SK-N-SH treated with all-trans-retinoic acid at 6 μM for 48 hours (cell line): ENCODE results near the gene ITPKB.

ENCODE experiments used
- ARNTL ChIP-seq: fragments of 450-650 bp; formaldehyde crosslinking; IDR thresholded peaks from 2 replicates; pipeline ENCODE4 v1.5.0; 2020; ENCODE audit warnings: low read depth, mild to moderate bottlenecking, moderate library complexity, borderline replicate concordance
- BACH2 ChIP-seq: fragments of 250-450 bp; sonication (Bioruptor Pico); IDR thresholded peaks from 2 replicates; pipeline ENCODE4 v1.9.0; 2021; ENCODE audit warnings: mild to moderate bottlenecking, borderline replicate concordance
- OSR1 ChIP-seq: fragments of 250-450 bp; sonication (Bioruptor Pico); IDR thresholded peaks from 2 replicates; pipeline ENCODE4 v1.8.0; 2022; ENCODE audit warnings: moderate library complexity, mild to moderate bottlenecking, inconsistent platforms
- PATZ1 ChIP-seq: fragments of 250-450 bp; sonication (Bioruptor Pico); IDR thresholded peaks from 2 replicates; pipeline ENCODE4 v1.8.0; 2020; ENCODE audit warnings: mild to moderate bottlenecking, moderate library complexity, borderline replicate concordance
- RARB ChIP-seq: fragments of 250-450 bp; sonication (Bioruptor Pico); IDR thresholded peaks from 2 replicates; pipeline ENCODE4 v1.8.0; 2021; ENCODE audit warnings: mild to moderate bottlenecking, moderate library complexity
- TCF4 ChIP-seq: fragments of 250-450 bp; sonication (Bioruptor Pico); IDR thresholded peaks from 2 replicates; pipeline ENCODE4 v1.8.0; 2021; ENCODE audit warnings: mild to moderate bottlenecking, moderate library complexity, borderline replicate concordance
- ZNF8 ChIP-seq: fragments of 450-650 bp; formaldehyde crosslinking; IDR thresholded peaks from 2 replicates; pipeline ENCODE4 v1.5.0; 2020; ENCODE audit warnings: mild to moderate bottlenecking, moderate library complexity
- TF ChIP-seq, protein P1 (sequence below): fragments of 250-450 bp; sonication (Bioruptor Pico); IDR thresholded peaks from 2 replicates; pipeline ENCODE4 v1.5.1; 2020; ENCODE audit warnings: low read depth, mild to moderate bottlenecking, moderate library complexity

GRCh38 chr1:226781937-226782609 is 43.0 kb upstream of the ITPKB start:
- TF ChIP-seq, protein P1, sequence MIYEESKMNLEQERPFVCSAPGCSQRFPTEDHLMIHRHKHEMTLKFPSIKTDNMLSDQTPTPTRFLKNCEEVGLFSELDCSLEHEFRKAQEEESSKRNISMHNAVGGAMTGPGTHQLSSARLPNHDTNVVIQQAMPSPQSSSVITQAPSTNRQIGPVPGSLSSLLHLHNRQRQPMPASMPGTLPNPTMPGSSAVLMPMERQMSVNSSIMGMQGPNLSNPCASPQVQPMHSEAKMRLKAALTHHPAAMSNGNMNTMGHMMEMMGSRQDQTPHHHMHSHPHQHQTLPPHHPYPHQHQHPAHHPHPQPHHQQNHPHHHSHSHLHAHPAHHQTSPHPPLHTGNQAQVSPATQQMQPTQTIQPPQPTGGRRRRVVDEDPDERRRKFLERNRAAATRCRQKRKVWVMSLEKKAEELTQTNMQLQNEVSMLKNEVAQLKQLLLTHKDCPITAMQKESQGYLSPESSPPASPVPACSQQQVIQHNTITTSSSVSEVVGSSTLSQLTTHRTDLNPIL (CRISPR knock-in tag) = no peak
- no peak for TF ChIP-seq BACH2 (CRISPR knock-in tag)
- TF ChIP-seq RARB = no peak
- no peak for TF ChIP-seq PATZ1 (CRISPR knock-in tag)
- no peak for TF ChIP-seq OSR1
- no peak for TF ChIP-seq TCF4 (CRISPR knock-in tag)
- no peak for TF ChIP-seq ARNTL
- no peak for TF ChIP-seq ZNF8 (CRISPR knock-in tag)
